Glomerular visceral epithelial cell (primary cell): ENCODE data around the gene B4GALT2.

Experiments
- DNase-seq: peaks from one replicate; pipeline ENCODE4 v3.0.0-alpha.2; 2016; ENCODE audit errors: extremely low spot score

The B4GALT2 gene, protein sequence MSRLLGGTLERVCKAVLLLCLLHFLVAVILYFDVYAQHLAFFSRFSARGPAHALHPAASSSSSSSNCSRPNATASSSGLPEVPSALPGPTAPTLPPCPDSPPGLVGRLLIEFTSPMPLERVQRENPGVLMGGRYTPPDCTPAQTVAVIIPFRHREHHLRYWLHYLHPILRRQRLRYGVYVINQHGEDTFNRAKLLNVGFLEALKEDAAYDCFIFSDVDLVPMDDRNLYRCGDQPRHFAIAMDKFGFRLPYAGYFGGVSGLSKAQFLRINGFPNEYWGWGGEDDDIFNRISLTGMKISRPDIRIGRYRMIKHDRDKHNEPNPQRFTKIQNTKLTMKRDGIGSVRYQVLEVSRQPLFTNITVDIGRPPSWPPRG

GRCh38 chr1:43978551-43979260, at the start of gene B4GALT2:
Gene B4GALT2, plus strand, starts transcription at chr1:43979210. Its CDS starts 1,951 bp downstream, at chr1:43981161.
- peak; percentile 60 for DNase-seq

- DNase-seq, result no peak
Observed at GRCh38 chr1:43930168-43930948, 48.7 kb upstream of the B4GALT2 start.

DNA sequence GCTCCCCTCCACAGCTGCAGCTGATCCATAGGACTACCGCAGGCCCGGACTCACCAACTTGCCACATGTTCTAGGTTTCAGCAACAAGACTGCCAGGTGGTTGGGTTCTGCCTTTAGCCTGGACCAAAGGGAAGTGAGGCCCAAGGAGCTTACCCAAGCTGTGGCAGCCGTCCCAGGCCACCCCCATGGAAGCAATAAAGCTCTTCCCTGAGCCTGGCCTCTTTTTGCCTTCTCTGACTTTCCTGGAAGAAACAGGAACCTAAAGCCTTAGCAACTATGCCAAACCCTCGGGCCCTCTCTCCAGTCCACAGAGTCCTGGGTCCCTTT, 48.1 kb upstream of the B4GALT2 start:
- no peak for DNase-seq

GRCh38 chr1:43931711-43932660, 47.0 kb upstream of the B4GALT2 start:
- no peak for DNase-seq

DNA sequence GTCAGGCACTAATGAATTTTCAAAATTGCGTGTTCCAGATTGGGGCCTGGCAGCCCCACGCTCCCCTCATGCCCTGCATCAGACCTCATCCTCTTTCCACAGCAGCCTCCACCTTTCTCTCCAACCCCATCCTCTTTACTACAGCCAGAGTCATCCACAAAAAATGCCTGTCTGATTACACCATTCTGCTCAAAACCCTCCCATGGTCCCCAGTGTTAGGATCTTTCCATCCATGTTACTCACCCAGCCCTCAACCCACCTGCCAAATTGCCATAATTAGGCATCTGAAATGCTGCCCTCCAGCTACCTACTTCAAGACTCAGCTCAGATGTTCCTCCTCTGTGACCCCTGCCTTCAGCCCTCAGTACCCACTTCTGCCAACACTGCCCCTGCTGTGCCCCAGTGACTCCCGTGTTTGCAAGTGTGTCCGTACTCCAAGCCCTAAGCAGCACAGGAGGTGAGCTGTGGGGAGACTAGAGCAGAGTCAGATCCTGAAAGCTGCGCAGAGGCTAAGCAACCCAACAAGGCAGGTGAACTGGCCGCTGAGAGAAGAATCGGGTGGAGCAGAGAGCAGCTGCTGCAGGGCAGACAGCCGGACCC, 46.1 kb upstream of the B4GALT2 start:
- DNase-seq, result no peak

DNA sequence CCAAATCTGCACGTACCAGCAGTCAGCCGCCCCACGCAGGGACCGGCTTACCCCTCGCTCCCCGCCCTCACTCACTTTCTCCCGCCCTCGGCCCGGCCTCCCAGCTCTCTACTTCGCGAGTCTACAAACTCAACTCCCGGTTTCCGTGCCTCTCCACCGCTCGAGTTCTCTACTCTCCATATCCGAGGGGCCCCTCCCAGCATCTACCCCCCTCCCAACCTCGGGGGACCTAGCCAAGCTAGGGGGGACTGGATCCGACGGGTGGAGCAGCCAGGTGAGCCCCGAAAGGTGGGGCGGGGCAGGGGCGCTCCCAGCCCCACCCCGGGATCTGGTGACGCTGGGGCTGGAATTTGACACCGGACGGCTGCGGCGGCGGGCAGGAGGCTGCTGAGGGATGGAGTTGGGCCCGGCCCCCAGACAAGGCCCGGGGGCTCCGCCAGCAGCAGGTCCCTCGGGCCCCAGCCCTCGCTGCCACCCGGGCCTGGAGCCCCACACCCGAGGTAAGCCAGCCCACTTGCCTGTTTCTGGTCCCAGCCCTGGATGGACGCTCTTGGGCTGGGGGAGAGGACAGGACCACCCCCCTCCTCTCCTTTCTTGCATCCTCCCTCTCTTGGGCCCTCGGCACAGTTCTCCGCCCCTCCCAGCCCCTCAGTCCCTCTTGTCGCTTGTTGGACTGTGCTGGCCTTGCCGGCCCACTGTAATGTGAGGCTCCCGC, 45.5 kb upstream of the B4GALT2 start, which contains the start of gene ARTN:
Gene ARTN (plus strand): TSS at position 416 of the 715 bp plus-strand sequence. CDS start 1,856 bp downstream, outside the sequence.
- no peak for DNase-seq

GRCh38 chr1:43934101-43934985, 44.7 kb upstream of the B4GALT2 start:
- peak; percentile 62 for DNase-seq

GRCh38 chr1:43934986-43935324, 44.1 kb upstream of the B4GALT2 start:
- DNase-seq, result no peak

DNA sequence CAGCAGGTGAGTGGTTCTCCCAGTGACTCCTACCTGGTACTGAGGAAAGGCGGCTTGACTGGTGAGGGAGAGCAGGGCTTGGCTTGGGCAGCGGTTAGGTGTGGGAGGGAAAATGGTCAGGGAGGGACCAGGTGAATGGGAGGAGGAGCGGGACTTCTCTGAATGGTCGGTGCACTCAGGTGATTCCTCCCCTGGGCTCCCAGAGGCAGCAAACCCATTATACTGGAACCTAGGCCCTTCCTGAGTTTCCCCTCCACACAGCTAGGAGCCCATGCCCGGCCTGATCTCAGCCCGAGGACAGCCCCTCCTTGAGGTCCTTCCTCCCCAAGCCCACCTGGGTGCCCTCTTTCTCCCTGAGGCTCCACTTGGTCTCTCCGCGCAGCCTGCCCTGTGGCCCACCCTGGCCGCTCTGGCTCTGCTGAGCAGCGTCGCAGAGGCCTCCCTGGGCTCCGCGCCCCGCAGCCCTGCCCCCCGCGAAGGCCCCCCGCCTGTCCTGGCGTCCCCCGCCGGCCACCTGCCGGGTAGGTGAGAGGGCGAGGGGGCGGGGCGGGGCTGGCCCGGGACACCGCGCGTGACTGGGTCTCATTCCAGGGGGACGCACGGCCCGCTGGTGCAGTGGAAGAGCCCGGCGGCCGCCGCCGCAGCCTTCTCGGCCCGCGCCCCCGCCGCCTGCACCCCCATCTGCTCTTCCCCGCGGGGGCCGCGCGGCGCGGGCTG, 43.1 kb upstream of the B4GALT2 start:
- DNase-seq, result no peak

GRCh38 chr1:43936431-43937151, 42.4 kb upstream of the B4GALT2 start:
- DNase-seq, result peak; percentile 49

DNA sequence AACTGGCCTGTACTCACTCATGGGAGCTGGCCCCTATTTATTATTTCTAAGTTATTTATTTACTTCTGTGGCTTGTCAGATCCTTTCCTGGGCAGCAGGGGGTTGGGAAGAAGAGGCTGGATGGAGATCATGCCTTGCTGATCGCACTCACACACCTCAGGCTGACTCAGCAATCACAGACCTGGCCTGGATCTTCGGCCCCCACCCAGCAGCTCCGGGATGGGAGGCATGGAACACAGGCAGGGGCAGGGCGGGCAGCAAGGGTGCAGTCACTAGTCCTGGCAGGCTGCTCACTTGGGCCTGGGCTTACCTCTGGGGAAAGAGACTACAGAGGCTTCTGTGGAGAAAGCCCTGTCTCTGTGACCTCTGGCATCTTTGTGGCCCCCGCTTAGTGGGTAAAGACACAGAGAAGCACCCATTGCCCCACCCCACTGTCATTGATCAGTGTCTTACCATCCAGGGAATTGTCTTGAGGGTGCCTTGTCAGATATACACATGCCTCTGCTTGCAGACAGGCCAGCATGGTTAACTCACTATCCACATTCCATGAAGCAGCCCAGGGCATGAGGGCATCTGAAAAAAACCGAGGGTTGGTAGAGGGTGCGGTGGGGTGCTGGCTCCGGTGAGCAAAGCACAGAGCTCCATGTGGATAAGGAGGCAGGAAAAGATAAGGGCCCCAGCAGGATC, 41.7 kb upstream of the B4GALT2 start:
- peak; percentile 79 for DNase-seq

GRCh38 chr1:43938383-43938782, 40.6 kb upstream of the B4GALT2 start:
- DNase-seq, result no peak

DNA sequence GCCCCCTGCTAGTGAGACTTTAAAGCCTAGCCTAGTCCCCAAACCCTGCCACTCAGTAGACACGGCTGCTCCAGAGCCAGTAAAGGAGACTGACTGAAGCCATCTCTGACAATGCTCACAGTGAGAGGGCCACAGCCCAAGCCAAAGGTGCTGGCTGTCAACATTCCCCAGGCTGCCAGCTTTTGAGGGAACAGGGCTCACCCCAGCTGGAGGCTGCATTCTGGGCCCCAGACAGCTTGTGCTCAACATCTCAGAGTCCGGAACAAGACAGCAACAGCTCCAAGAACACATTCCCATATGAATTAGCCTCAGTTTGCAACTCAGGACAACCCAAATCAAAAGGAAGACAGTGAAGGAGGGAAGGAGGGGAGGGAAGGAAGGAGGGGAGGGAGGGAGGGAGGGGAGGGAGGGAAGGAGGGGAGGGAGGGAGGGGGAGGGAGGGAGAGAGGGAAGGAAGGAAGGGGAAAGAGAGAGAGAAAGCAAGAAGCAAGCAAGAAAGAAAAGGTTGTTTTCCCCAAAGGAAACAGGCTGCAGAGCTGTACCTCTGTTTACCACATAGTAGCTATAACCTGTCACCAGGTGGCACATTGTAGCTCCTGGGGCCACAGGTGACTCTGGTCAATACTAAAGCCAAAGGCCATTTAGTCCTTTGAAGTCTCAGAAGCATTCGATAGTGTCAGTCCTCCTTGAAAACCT, 40.0 kb upstream of the B4GALT2 start:
- DNase-seq, result no peak

DNA sequence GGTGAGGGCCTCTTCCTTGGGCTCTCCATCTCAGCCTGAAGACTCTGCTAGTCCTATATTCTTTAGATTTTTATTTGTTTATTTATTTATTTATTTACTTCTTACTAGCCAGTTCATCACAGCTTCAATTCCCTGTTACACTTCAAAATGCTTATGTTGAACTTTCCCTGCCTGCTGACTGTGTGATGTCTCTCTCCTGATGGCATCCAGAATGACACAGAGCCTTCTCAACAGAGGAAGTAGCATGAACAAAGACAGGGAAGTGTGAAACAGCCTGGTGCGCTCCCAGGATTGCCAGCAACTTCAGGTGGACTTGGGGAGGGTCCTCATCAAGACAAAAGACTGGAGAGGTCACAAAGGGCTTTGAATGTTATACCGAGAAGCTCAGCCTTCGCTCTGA, 36.6 kb upstream of the B4GALT2 start:
- no peak for DNase-seq

- DNase-seq, result no peak
Observed at GRCh38 chr1:43944860-43945259, 34.1 kb upstream of the B4GALT2 start.

DNA sequence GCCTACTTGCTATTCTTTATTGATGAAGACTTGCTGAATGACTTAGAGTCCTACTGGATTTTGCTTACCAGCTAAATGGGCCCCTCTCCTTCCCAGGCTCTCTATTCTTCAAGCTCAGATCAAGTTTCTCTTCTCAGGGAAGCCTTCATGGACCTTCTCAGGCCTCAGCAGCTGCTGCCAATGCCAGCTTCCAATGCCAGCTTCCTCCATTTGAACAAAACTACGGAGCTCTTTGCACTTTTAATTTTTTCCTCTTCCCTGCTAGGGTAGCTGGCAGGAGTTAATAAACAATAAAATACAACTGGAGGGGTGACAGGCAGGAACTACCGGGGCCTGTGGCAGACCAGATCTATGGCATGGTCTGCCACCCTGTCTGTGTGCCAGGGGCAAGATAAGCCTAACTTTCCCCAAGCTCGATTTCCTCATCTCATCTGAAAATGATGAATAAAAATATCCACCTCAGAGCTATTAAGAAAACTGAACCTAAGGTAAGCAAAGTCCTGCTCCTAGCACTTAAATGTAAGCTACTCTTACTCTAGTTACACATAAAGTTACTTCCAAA, 33.3 kb upstream of the B4GALT2 start:
- DNase-seq, result no peak
